ENCODE data around the gene PTGES2. TPM values are rescaled to one million over a fixed set of nuclear protein-coding genes. Genes with fewer than 3 reads are reported as not detected.

PTGES2 gene
- total and polyA plus RNA-seq, 2 of the 13 experiments (the other 11 are each of a cell fraction or from before 2014, with no cell fraction given): 63.7 to 79.8 TPM

- TF ChIP-seq TFDP1 (CRISPR knock-in tag; IDR thresholded peaks at IDR 0.05; ENCODE audit: borderline replicate concordance) (peak; percentile 49; the same call in 1 of the 2 replicates), TAF1 (CRISPR knock-in tag; IDR thresholded peaks at IDR 0.05) (no peak), ZNF12 (CRISPR knock-in tag; IDR thresholded peaks at IDR 0.05) (no peak), TBP (CRISPR knock-in tag; IDR thresholded peaks at IDR 0.05) (no peak), GATAD2A (CRISPR knock-in tag; IDR thresholded peaks at IDR 0.05) (peak; percentile 89), ZNF878 (CRISPR knock-in tag; IDR thresholded peaks at IDR 0.05) (peak; percentile 74; the same call in 1 of the 2 replicates), JUN (CRISPR knock-in tag; IDR thresholded peaks at IDR 0.05) (0 out of 2 replicates have a peak, but pooled peaks have one; percentile 62), ZKSCAN8 (CRISPR knock-in tag; IDR thresholded peaks at IDR 0.05; ENCODE audit: borderline replicate concordance) (peak; percentile 55; the same call in 1 of the 2 replicates), ZNF431 (CRISPR knock-in tag; IDR thresholded peaks at IDR 0.05; ENCODE audit: borderline replicate concordance, low read depth) (no peak), MIXL1 (CRISPR knock-in tag; IDR thresholded peaks at IDR 0.05) (0 out of 2 replicates have a peak, but pooled peaks have one; percentile 27), MAZ (IDR thresholded peaks at IDR 0.05; ENCODE audit: borderline replicate concordance, low read depth, low read length) (peak; percentile 51; the same call in 1 of the 2 replicates), MAZ (CRISPR knock-in tag; IDR thresholded peaks at IDR 0.05; ENCODE audit: low read depth) (no peak), CTCF (CRISPR knock-in tag; IDR thresholded peaks at IDR 0.05) (peak; percentile 41; the same call in 1 of the 2 replicates), TCF12 (IDR thresholded peaks at IDR 0.05) (no peak), TCF12 (CRISPR knock-in tag; IDR thresholded peaks at IDR 0.05) (peak; percentile 78; the same call in 1 of the 2 replicates), NCOA2 (CRISPR knock-in tag; IDR thresholded peaks at IDR 0.05) (peak; percentile 80), ZBTB38 (CRISPR knock-in tag; IDR thresholded peaks at IDR 0.05) (peak; percentile 68), ZFY (CRISPR knock-in tag; IDR thresholded peaks at IDR 0.05) (peak; percentile 55), ZFP36L2 (CRISPR knock-in tag; IDR thresholded peaks at IDR 0.05) (no peak), HNRNPL (IDR thresholded peaks at IDR 0.05; ENCODE audit: low read depth, low read length) (peak; percentile 97), ZNF335 (CRISPR knock-in tag; IDR thresholded peaks at IDR 0.05) (no peak), ZNF205 (CRISPR knock-in tag; IDR thresholded peaks at IDR 0.05) (no peak), MXD3 (CRISPR knock-in tag; IDR thresholded peaks at IDR 0.05) (no peak), FOXP1 (IDR thresholded peaks at IDR 0.05) (no peak), FOXP1 (CRISPR knock-in tag; IDR thresholded peaks at IDR 0.05) (peak; percentile 66), GABPA (IDR thresholded peaks at IDR 0.05; ENCODE audit: low read depth, low read length) (no peak), GABPA (CRISPR knock-in tag; IDR thresholded peaks at IDR 0.05; ENCODE audit: low read depth) (peak; percentile 54; the same call in 1 of the 2 replicates), MIER3 (CRISPR knock-in tag; IDR thresholded peaks at IDR 0.05; ENCODE audit: borderline replicate concordance) (0 out of 2 replicates have a peak, but pooled peaks have one; percentile 57), NR2F6 (IDR thresholded peaks at IDR 0.05) (peak; percentile 34; the same call in 1 of the 2 replicates), NR2F6 (CRISPR knock-in tag; IDR thresholded peaks at IDR 0.05) (peak; percentile 82), ONECUT2 (CRISPR knock-in tag; IDR thresholded peaks at IDR 0.05) (no peak)
- TF ChIP-seq, protein P1, sequence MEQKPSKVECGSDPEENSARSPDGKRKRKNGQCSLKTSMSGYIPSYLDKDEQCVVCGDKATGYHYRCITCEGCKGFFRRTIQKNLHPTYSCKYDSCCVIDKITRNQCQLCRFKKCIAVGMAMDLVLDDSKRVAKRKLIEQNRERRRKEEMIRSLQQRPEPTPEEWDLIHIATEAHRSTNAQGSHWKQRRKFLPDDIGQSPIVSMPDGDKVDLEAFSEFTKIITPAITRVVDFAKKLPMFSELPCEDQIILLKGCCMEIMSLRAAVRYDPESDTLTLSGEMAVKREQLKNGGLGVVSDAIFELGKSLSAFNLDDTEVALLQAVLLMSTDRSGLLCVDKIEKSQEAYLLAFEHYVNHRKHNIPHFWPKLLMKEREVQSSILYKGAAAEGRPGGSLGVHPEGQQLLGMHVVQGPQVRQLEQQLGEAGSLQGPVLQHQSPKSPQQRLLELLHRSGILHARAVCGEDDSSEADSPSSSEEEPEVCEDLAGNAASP (CRISPR knock-in tag; IDR thresholded peaks at IDR 0.05; ENCODE audit: borderline replicate concordance): peak; percentile 82
Measured at GRCh38 chr9:128104171-128104618, 23.3 kb downstream of the PTGES2 start (continued).
